Neural progenitor cell (in vitro differentiated cells): ENCODE results near the gene ATF3. TPM values are rescaled to one million over a fixed set of nuclear protein-coding genes. Genes with fewer than 3 reads are reported as not detected.

Source experiments
- DNase-seq: peaks from one replicate; pipeline ENCODE4 v3.0.0-alpha.2; 2016; ENCODE audit warnings: low spot score
- H2AFZ ChIP-seq: fragments of 200-600 bp; sonication (generic); replicated peaks from 2 replicates; pipeline ENCODE4 v1.6.1; 2016; ENCODE audit warnings: antibody characterized with exemption
- H3F3A ChIP-seq: fragments of 200-600 bp; sonication (generic); 2 replicates; pipeline ENCODE4 v1.6.1; 2016; ENCODE audit warnings: antibody characterized with exemption, low read depth
- H3K27ac ChIP-seq: fragments of 200-600 bp; sonication (generic); 2 replicates; pipeline ENCODE4 v1.5.1; 2016; ENCODE audit warnings: mild to moderate bottlenecking
- H3K27me3 ChIP-seq: fragments of 200-600 bp; sonication (generic); 2 replicates; pipeline ENCODE4 v1.6.1; 2016; ENCODE audit warnings: mild to moderate bottlenecking, moderate library complexity
- H3K36me3 ChIP-seq: fragments of 200-600 bp; sonication (generic); 2 replicates; pipeline ENCODE4 v1.5.1; 2016
- H3K4me1 ChIP-seq: fragments of 200-600 bp; sonication (generic); 2 replicates; pipeline ENCODE4 v1.6.1; 2016; ENCODE audit warnings: mixed run types
- H3K4me2 ChIP-seq: fragments of 200-600 bp; sonication (generic); 2 replicates; pipeline ENCODE4 v1.6.1; 2016
- H3K4me3 ChIP-seq: fragments of 200-600 bp; sonication (generic); 2 replicates; pipeline ENCODE4 v1.5.1; 2016
- H3K79me2 ChIP-seq: fragments of 200-600 bp; sonication (generic); 2 replicates; pipeline ENCODE4 v1.6.1; 2016; ENCODE audit warnings: low read depth
- H3K9ac ChIP-seq: fragments of 200-600 bp; sonication (generic); 2 replicates; pipeline ENCODE4 v1.6.1; 2016
- H3K9me3 ChIP-seq: fragments of 200-600 bp; sonication (generic); 2 replicates; pipeline ENCODE4 v1.5.1; 2016; ENCODE audit warnings: low read depth
- H4K20me1 ChIP-seq: fragments of 200-600 bp; sonication (generic); 2 replicates; pipeline ENCODE4 v1.6.1; 2016; ENCODE audit warnings: low read depth
- H3K27ac Mint-ChIP-seq: 3 replicates; pipeline ENCODE4 v1.8.0; 2021; ENCODE audit warnings: mixed read lengths
- H3K27me3 Mint-ChIP-seq: 2 replicates; pipeline ENCODE4 v1.8.0; 2022; ENCODE audit warnings: low read depth, mild to moderate bottlenecking, inconsistent platforms, moderate library complexity, mixed read lengths; ENCODE audit not compliant: insufficient read depth
- H3K36me3 Mint-ChIP-seq: 3 replicates; pipeline ENCODE4 v1.8.0; 2021; ENCODE audit warnings: mixed read lengths
- H3K4me1 Mint-ChIP-seq: 3 replicates; pipeline ENCODE4 v1.8.0; 2021; ENCODE audit warnings: mixed read lengths
- H3K4me3 Mint-ChIP-seq: 3 replicates; pipeline ENCODE4 v1.8.0; 2021; ENCODE audit warnings: mild to moderate bottlenecking, moderate library complexity, mixed read lengths
- H3K9me3 Mint-ChIP-seq: 3 replicates; pipeline ENCODE4 v1.8.0; 2020; ENCODE audit warnings: mixed read lengths
- EZH2 ChIP-seq: fragments of 200-600 bp; sonication (generic); IDR thresholded peaks from 2 replicates; pipeline ENCODE4 v1.6.1; 2017; ENCODE audit warnings: antibody characterized with exemption, mild to moderate bottlenecking, moderate library complexity
- EZH2phosphoT487 ChIP-seq: fragments of 200-600 bp; sonication (generic); IDR thresholded peaks from 2 replicates; pipeline ENCODE4 v1.6.1; 2017; ENCODE audit warnings: antibody characterized with exemption
- total RNA-seq: library from RNA; depleted of rRNA; stranded (reverse); fragments of >200 nt; gene quantifications from 2 replicates; pipeline ENCODE4 v1.2.3, GENCODE V29; 2015; ENCODE audit warnings: low replicate concordance
- TF ChIP-seq, protein P1 (sequence below): fragments of 200-600 bp; sonication (generic); IDR thresholded peaks from 2 replicates; pipeline ENCODE4 v1.5.1; 2017; ENCODE audit warnings: antibody characterized with exemption, mild to moderate bottlenecking

ATF3 gene
- total RNA-seq, 1 donor from 2014 or later, result 7.8 TPM

- Histone ChIP-seq H3K79me2 (no peaks in the 10 kb centered on the region), H3K4me1 (peaks cover 11% of the 10 kb centered on the region), H3K4me2 (no peak overlapping the region), H3K27ac (no peak overlapping the region), H3K4me3 (no peak overlapping the region), H3K27me3 (no peaks in the 10 kb centered on the region), H3K9ac (no peak overlapping the region), H3F3A (no peaks in the 10 kb centered on the region), H3K36me3 (no peaks in the 10 kb centered on the region), H2AFZ (no peak overlapping the region), H3K9me3 (no peaks in the 10 kb centered on the region), H4K20me1 (no peaks in the 10 kb centered on the region)
- Mint-ChIP-seq H3K36me3 (no peaks in the 10 kb centered on the region), H3K4me1 (peaks cover 24% of the 10 kb centered on the region), H3K4me3 (peak overlapping the region; percentile 31), H3K27me3 (peaks cover 8% of the 10 kb centered on the region), H3K9me3 (no peaks in the 10 kb centered on the region), H3K27ac (peak overlapping the region; percentile 85)
- TF ChIP-seq, protein P1, sequence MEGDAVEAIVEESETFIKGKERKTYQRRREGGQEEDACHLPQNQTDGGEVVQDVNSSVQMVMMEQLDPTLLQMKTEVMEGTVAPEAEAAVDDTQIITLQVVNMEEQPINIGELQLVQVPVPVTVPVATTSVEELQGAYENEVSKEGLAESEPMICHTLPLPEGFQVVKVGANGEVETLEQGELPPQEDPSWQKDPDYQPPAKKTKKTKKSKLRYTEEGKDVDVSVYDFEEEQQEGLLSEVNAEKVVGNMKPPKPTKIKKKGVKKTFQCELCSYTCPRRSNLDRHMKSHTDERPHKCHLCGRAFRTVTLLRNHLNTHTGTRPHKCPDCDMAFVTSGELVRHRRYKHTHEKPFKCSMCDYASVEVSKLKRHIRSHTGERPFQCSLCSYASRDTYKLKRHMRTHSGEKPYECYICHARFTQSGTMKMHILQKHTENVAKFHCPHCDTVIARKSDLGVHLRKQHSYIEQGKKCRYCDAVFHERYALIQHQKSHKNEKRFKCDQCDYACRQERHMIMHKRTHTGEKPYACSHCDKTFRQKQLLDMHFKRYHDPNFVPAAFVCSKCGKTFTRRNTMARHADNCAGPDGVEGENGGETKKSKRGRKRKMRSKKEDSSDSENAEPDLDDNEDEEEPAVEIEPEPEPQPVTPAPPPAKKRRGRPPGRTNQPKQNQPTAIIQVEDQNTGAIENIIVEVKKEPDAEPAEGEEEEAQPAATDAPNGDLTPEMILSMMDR, result no peak
- TF ChIP-seq EZH2phosphoT487 (no peak), EZH2 (no peak)
- DNase-seq, result no peak
Measured at GRCh38 chr1:212593821-212594251, 14.7 kb upstream of the ATF3 start.

DNA sequence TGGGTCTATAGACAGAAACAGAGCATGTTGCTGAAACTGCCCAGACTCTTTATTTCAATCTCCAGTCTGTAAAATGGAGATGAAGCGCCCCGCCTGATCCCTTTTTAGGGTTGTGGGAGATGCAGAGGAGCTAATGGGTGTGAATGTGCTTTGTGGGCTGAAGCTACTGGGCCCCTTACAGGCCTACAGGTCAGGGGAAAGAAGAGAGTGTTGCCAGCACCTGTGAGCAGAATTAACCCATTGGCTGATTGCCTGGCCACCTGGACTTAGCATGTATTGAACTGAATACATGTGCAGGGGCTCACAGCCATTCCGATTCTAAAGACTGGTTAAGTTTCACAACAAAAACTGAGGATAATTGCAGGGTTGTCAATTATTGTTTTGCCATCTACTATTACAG, 13.9 kb upstream of the ATF3 start:
- TF ChIP-seq EZH2, result no peak
- Histone ChIP-seq H3K4me2 (no peak overlapping the region), H3F3A (no peaks in the 10 kb centered on the region), H3K9me3 (no peaks in the 10 kb centered on the region), H3K27ac (no peak overlapping the region), H2AFZ (no peak overlapping the region), H3K36me3 (no peaks in the 10 kb centered on the region), H3K4me3 (no peak overlapping the region), H3K4me1 (peaks cover 9% of the 10 kb centered on the region), H3K79me2 (no peaks in the 10 kb centered on the region), H4K20me1 (no peaks in the 10 kb centered on the region), H3K9ac (no peak overlapping the region), H3K27me3 (peaks cover 4% of the 10 kb centered on the region)
- DNase-seq, result no peak
- peaks cover 7% of the 10 kb centered on the region for H3K27me3 Mint-ChIP-seq
- no peak overlapping the region for H3K27ac Mint-ChIP-seq
- H3K9me3 Mint-ChIP-seq, result no peaks in the 10 kb centered on the region
- H3K4me3 Mint-ChIP-seq, result no peak overlapping the region
- peaks cover 24% of the 10 kb centered on the region for H3K4me1 Mint-ChIP-seq
- H3K36me3 Mint-ChIP-seq, result no peaks in the 10 kb centered on the region

DNA sequence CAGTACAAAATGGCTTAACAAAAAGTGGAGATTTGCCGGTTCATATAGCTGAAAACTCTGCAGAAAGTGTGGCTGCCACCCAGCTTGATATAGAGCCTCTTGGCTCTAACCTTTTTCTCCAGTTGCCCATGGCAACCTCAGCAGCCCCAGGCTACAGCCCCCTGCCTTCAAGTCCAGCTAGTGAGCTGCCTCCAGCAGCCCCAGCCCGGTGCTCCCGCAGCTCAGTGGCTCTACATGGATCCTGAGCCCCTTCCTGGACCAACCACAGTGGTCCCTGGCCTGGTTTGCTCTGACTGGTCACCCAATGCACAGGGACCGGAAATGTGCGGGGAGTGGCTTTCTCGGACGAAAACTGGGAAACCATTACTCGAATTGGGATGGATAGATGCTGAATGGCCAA, 13.3 kb upstream of the ATF3 start:
- no peak for DNase-seq
- Histone ChIP-seq H3K27me3 (peaks cover 10% of the 10 kb centered on the region), H3K9ac (no peak overlapping the region), H3K4me1 (peaks cover 9% of the 10 kb centered on the region), H3K4me3 (no peak overlapping the region), H3K79me2 (no peaks in the 10 kb centered on the region), H3F3A (no peaks in the 10 kb centered on the region), H3K9me3 (no peaks in the 10 kb centered on the region), H4K20me1 (no peaks in the 10 kb centered on the region), H2AFZ (no peak overlapping the region), H3K4me2 (no peak overlapping the region), H3K36me3 (no peaks in the 10 kb centered on the region), H3K27ac (no peak overlapping the region)
- TF ChIP-seq EZH2phosphoT487 (no peak), EZH2 (no peak)
- TF ChIP-seq, protein P1, result no peak
- H3K9me3 Mint-ChIP-seq, result no peaks in the 10 kb centered on the region
- H3K4me1 Mint-ChIP-seq, result peaks cover 24% of the 10 kb centered on the region
- no peak overlapping the region for H3K4me3 Mint-ChIP-seq
- peaks cover 7% of the 10 kb centered on the region for H3K27me3 Mint-ChIP-seq
- H3K27ac Mint-ChIP-seq, result no peak overlapping the region
- H3K36me3 Mint-ChIP-seq, result no peaks in the 10 kb centered on the region

DNA sequence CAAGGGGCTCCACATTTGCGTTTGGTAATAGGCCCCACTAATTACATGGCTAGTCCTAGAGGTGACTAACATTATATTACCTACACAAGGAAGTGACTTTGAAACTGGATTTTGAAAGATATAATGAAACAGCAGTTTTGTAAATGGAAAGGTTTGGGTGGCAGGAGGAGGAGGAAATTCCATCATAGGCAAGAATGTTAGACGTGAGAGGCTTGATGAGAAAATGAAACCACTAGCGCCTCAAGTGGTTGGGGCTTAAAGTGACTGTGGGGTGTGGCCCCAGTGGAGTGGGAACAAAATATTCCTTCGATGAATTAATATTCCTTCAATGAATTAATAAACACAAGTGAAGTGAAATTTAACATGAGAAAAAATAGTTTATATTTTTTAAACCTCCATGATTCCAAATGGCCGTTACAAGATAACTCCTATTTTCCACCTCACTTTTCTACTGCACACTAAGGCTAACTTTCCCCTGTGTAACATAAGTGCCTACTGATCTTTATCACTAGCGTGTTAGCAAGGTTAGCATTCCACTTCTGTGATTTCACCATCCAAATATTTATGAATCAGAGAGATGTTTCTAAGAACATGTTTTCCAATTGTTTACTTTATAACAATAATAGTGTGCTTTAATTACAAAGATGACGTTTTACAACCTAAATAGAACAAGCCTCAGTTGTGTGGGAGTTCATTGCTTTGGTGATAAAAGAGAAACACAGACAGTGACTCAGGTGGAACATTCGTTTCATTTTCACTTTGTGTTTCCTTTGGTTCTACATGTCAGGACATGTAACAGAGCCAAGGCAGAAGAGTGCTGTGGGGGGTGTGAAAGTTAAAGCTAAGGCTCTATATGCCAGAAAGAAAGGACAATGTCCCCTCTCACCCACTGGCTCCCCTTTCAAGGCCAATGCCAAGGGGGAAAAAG, 12.5 kb upstream of the ATF3 start:
- TF ChIP-seq EZH2phosphoT487, result no peak
- TF ChIP-seq, protein P1, result peak; percentile 60
- Mint-ChIP-seq H3K27ac (no peak overlapping the region), H3K36me3 (no peaks in the 10 kb centered on the region), H3K27me3 (peaks cover 11% of the 10 kb centered on the region), H3K4me1 (peaks cover 24% of the 10 kb centered on the region), H3K4me3 (no peak overlapping the region), H3K9me3 (no peaks in the 10 kb centered on the region)
- Histone ChIP-seq H3K4me3 (no peak overlapping the region), H3K36me3 (no peaks in the 10 kb centered on the region), H3K27ac (no peak overlapping the region), H3K9ac (no peak overlapping the region), H3F3A (no peaks in the 10 kb centered on the region), H3K4me1 (peaks cover 9% of the 10 kb centered on the region), H2AFZ (no peak overlapping the region), H3K79me2 (no peaks in the 10 kb centered on the region), H3K9me3 (no peaks in the 10 kb centered on the region), H3K4me2 (no peak overlapping the region), H4K20me1 (no peaks in the 10 kb centered on the region), H3K27me3 (peaks cover 18% of the 10 kb centered on the region)
- DNase-seq, result no peak
